Uterus (tissue), 2 donors: ENCODE results near the gene LRRC1.

Experiments
- POLR2A ChIP-seq, 2 donors: fragments of 450-650 bp; IDR thresholded peaks; one replicate each; pipeline ENCODE4 v1.6.1; 2016; ENCODE audit warnings: antibody characterized with exemption in 2 of 2, mild to moderate bottlenecking in 1 of 2, moderate library complexity in 1 of 2
- TF ChIP-seq, protein P1 (sequence below), 4 experiments: fragments of 200-600 bp in 2 of 4; fragments of 450-650 bp in 2 of 4; sonication (generic) in 2 of 4; IDR thresholded peaks; one replicate each; pipeline ENCODE4 v1.5.1; 2016 to 2019; ENCODE audit warnings: antibody characterized with exemption in 4 of 4, mild to moderate bottlenecking in 2 of 4, moderate library complexity in 1 of 4

DNA sequence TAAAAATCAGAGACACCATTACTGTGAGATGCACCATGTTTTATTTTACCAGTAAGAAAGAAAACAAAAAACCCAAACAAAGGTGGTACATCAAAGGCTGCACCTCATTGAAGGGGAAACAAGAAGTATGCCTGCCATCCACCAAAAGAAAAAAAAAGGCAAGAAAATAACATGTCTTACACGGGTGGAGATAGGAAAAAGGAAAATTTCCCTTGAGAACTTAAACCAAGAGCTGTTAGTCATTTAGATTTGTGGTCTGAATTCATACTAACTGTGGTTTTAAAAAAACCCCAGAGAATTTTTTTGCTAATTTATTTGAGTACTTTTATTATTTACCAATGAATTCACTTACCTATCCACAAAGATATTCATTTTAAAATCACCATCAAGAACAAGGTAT, 144.0 kb downstream of the LRRC1 start:
- TF ChIP-seq, protein P1, sequence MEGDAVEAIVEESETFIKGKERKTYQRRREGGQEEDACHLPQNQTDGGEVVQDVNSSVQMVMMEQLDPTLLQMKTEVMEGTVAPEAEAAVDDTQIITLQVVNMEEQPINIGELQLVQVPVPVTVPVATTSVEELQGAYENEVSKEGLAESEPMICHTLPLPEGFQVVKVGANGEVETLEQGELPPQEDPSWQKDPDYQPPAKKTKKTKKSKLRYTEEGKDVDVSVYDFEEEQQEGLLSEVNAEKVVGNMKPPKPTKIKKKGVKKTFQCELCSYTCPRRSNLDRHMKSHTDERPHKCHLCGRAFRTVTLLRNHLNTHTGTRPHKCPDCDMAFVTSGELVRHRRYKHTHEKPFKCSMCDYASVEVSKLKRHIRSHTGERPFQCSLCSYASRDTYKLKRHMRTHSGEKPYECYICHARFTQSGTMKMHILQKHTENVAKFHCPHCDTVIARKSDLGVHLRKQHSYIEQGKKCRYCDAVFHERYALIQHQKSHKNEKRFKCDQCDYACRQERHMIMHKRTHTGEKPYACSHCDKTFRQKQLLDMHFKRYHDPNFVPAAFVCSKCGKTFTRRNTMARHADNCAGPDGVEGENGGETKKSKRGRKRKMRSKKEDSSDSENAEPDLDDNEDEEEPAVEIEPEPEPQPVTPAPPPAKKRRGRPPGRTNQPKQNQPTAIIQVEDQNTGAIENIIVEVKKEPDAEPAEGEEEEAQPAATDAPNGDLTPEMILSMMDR (IDR thresholded peaks at IDR 0.05), result no peak
- TF ChIP-seq POLR2A (IDR thresholded peaks at IDR 0.05), result no peak
